ENCODE results near the gene COL10A1. TPM values are rescaled to one million over a fixed set of nuclear protein-coding genes. Genes with fewer than 3 reads are reported as not detected.

The COL10A1 gene
- total and polyA plus RNA-seq, 2 donors (not counting 3 experiments of a cell fraction or from before 2014, with no cell fraction given) = not detected

DNA sequence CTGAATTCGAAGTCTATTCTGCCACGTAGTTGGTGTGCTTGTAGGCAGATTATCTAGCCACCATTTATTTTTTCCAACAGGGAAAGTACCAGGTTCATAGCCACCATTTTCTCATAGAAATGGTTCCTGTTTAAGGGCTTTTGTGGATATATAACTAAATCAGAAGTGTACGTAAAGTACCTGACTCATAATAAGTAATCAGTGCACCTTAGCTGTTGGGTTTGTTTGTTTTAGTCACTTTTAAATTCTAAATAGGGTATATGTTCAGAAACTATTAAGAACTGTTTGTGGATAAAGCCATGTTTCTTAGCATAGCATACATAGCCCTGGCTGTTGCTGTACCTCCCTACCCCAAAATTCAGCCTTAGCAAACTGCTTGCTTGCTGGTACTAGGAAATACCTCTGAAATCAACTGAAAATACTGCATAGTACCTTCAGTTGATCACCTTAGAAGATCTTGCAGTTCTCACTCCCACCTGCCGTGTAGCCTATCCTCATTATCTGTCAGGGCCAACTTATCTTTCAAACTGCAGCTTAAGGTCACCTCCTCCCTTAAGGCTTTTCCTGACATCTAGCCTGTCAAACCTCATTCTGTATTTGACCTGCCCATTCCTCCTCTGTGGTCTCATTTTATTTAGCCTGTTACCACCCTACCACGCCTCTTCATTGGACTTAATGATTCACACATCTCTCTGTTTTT lies 44.6 kb upstream of the COL10A1 start:
- POLR2A ChIA-PET = no interaction called here
- Histone ChIP-seq H3K4me3 (replicated peaks in 1 of 3; ENCODE audit: insufficient read depth in 1 of 3, low read depth in 1 of 3, low read length in 3 of 3) (no peak overlapping the region), H3K4me1 (ENCODE audit: control insufficient read depth, extremely low read depth, insufficient read depth, low read length) (no peaks in the 10 kb centered on the region), H3K9ac (replicated peaks; ENCODE audit: extremely low read depth, insufficient read depth, low read length) (no peak overlapping the region), H3K9me3 (replicated peaks; ENCODE audit: control insufficient read depth, insufficient read depth, low read length) (no peaks in the 10 kb centered on the region), H3K4me2 (ENCODE audit: insufficient read depth, low read length) (no peak overlapping the region), H3K27me3 (ENCODE audit: control insufficient read depth in 2 of 2, insufficient read depth in 2 of 2, low read length in 2 of 2) (no peaks in the 10 kb centered on the region), H3K36me3 (ENCODE audit: control insufficient read depth in 2 of 2, extremely low read depth in 1 of 2, insufficient read depth in 2 of 2, low read length in 2 of 2) (no peaks in the 10 kb centered on the region), H4K20me1 (replicated peaks; ENCODE audit: control insufficient read depth, extremely low read depth, insufficient read depth, low read length) (no peaks in the 10 kb centered on the region), H3K9me1 (replicated peaks; ENCODE audit: control insufficient read depth, extremely low read depth, insufficient read depth, low read length) (no peaks in the 10 kb centered on the region), H2AFZ (ENCODE audit: low read depth, low read length) (no peak overlapping the region), H3K79me2 (ENCODE audit: control insufficient read depth, insufficient read depth, low read length) (no peaks in the 10 kb centered on the region), H3K27ac (ENCODE audit: insufficient read depth, low read depth, low read length) (no peak overlapping the region)
- no peak for DNase-seq (ENCODE audit: low read depth, low spot score)
- BruUV-seq (replicated peaks) = no TSS peak
- no peak for TF ChIP-seq FOS (IDR thresholded peaks at IDR 0.05; ENCODE audit: borderline replicate concordance, insufficient read depth, low read length)
- TF ChIP-seq JUN (IDR thresholded peaks at IDR 0.05; ENCODE audit: borderline replicate concordance, insufficient read depth, insufficient read length, low read depth) = no peak
- no peak for TF ChIP-seq EZH2 (IDR thresholded peaks at IDR 0.05; ENCODE audit: borderline replicate concordance, low read depth, low read length, severe bottlenecking)
- TF ChIP-seq GATA2 (IDR thresholded peaks at IDR 0.05; ENCODE audit: insufficient read depth, insufficient read length, low read depth, low read length) = no peak
- TF ChIP-seq, protein P1, sequence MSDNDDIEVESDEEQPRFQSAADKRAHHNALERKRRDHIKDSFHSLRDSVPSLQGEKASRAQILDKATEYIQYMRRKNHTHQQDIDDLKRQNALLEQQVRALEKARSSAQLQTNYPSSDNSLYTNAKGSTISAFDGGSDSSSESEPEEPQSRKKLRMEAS (IDR thresholded peaks at IDR 0.05; ENCODE audit: insufficient read depth, insufficient read length) = no peak
- TF ChIP-seq, protein P2, sequence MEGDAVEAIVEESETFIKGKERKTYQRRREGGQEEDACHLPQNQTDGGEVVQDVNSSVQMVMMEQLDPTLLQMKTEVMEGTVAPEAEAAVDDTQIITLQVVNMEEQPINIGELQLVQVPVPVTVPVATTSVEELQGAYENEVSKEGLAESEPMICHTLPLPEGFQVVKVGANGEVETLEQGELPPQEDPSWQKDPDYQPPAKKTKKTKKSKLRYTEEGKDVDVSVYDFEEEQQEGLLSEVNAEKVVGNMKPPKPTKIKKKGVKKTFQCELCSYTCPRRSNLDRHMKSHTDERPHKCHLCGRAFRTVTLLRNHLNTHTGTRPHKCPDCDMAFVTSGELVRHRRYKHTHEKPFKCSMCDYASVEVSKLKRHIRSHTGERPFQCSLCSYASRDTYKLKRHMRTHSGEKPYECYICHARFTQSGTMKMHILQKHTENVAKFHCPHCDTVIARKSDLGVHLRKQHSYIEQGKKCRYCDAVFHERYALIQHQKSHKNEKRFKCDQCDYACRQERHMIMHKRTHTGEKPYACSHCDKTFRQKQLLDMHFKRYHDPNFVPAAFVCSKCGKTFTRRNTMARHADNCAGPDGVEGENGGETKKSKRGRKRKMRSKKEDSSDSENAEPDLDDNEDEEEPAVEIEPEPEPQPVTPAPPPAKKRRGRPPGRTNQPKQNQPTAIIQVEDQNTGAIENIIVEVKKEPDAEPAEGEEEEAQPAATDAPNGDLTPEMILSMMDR (IDR thresholded peaks at IDR 0.05; ENCODE audit: extremely low read depth in 1 of 2, insufficient read depth in 1 of 2, low read depth in 1 of 2, low read length in 2 of 2) = no peak
- no peak for TF ChIP-seq MYC (IDR thresholded peaks at IDR 0.05; ENCODE audit: low read depth, low read length)
- no peak for TF ChIP-seq POLR2A (IDR thresholded peaks at IDR 0.05; ENCODE audit: low read depth, low read length)
- TF ChIP-seq POLR2AphosphoS5 (IDR thresholded peaks at IDR 0.05; ENCODE audit: insufficient read depth, low read depth, low read length) = no peak
- intact Hi-C loops (cut with micrococcal nuclease) = no loop called here
- dilution Hi-C loops (cut with MboI; ENCODE audit: extremely low pct_ligation_motif_present, low sequenced_read_pairs) = no loop called here
- CTCF ChIA-PET = no interaction called here
- FAIRE-seq = no peak

Data from endothelial cell of umbilical vein (primary cell).